Astrocyte of the spinal cord (primary cell): ENCODE measurements around the gene GNAS.

ENCODE experiments used
- DNase-seq: peaks from one replicate; pipeline ENCODE4 v3.0.0; 2011; ENCODE audit warnings: low read depth, low spot score
- H3K4me3 ChIP-seq: 2 replicates; pipeline ENCODE4 v1.5.1; 2011; ENCODE audit warnings: low read depth, mild to moderate bottlenecking, low read length, moderate library complexity
- CTCF ChIP-seq: IDR thresholded peaks from 2 replicates; pipeline ENCODE4 v1.5.1; 2012; ENCODE audit warnings: low read depth, mild to moderate bottlenecking, low read length, inconsistent platforms
- in situ Hi-C: cut with HindIII; loops from 2 replicates; pipeline ENCODE4 v1.10.0; 2017; ENCODE audit warnings: low sequenced_read_pairs

The GNAS gene

DNA sequence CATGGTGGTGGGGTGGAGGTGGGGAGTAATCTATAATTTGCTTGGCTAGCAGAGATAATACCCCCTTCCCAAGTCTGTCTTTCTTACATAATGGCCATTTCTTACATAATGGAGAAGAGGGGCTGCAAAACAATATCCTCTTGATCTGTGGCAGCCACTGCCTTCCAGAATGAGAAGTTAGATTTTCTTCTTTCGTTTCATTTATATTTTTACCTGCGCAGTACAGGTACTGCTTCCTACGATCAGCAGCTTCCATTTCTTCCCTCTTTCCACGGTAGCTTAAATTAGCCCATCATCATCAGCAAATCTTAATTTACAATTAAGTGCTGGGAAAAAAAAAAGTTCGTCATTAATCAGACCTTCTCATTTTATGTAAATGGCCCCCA is 30.2 kb downstream of the GNAS start:
- H3K4me3 ChIP-seq = no peak overlapping the region
- no peak for DNase-seq
- in situ Hi-C loops = no loop called here
- TF ChIP-seq CTCF = no peak

GRCh38 chr20:58883241-58883691 is 30.8 kb downstream of the GNAS start:
- peak; percentile 52 for DNase-seq
- TF ChIP-seq CTCF = no peak
- no peak overlapping the region for H3K4me3 ChIP-seq
- in situ Hi-C loops = no loop called here

GRCh38 chr20:58884966-58885365 is 32.5 kb downstream of the GNAS start:
- TF ChIP-seq CTCF = no peak
- DNase-seq = no peak
- no peak overlapping the region for H3K4me3 ChIP-seq
- in situ Hi-C loops = no loop called here

DNA sequence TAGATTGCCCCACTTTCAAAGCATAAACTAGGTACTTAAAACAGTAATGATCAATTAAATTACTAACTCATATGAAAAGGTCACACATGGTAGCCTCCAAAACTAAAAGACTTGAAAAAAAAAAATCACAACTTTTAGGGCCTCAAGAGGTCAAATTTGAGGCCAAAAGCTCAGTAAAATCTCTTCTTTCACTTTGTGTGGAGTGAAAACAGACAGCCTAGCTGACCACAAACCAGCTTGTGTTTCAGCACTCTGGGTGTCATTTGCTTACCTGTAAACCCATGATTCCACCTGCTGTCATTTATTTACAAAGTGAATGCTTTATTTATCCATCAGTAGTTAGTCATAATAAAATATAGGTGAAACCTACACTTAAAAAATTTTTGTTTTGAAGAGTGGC is 34.0 kb downstream of the GNAS start:
- H3K4me3 ChIP-seq = no peak overlapping the region
- no peak for DNase-seq
- in situ Hi-C loops = no loop called here
- no peak for TF ChIP-seq CTCF

DNA sequence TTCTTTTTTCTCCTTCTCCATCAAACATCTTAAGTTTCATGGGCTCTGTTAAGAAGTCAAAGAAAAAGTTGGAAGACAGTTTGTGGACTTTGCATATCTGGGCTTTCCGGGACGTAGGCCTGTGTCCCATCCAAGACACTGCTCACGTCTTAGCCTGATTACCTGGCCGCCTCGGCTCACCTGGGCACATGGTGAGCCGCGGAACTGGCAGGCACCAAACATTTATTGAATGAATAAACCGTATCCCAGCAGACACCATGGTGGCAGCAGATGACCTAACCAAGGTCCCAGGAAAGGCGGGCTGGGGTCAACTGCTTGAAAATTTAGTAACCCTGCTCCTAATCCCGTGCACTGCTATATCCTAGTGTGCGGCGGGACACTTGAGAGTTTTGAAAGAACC is 35.6 kb downstream of the GNAS start:
- no peak for TF ChIP-seq CTCF
- DNase-seq = no peak
- in situ Hi-C loops = no loop called here
- peak overlapping the region; percentile 66 for H3K4me3 ChIP-seq

DNA sequence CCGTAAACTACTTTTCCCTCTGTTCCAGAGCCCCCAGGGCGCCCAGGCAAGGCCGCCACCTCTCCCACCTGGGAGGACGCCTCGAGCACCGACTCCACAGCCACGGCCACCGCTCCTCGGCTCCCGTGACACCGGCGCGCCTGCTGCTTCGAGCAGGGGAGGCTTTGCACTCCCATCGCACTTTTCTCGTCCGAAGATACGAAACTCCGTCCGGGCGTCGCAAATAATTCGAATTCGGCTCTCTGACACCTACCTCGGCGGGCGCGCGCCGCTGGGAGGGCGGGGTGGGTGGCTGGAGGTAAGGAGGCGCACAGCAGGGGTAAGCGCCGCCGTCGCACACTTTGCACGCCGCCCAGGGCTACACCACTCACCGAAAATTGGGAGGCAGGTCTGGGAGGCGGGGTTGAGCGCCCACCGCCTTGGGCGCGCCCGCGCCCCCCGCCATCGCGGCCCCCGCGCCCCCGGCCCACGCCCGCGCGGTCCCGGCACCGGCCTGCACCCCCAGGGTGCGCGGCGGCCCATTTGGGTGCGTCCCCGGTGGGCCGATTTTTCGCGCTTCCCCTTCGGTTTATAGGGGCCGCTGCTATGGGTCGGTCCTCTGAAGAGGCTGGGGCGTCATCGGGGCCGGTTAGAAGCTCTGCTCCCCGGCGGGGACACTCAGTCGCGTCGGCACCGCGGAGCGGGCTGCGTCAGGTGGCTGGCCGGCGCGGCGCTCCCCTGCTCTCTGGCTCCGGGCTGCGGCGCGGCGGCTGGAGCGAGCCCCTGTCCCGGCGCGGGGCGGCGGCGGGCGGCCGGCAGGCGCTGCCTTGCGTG is 36.2 kb downstream of the GNAS start:
- in situ Hi-C loops = no loop called here
- H3K4me3 ChIP-seq = peak overlapping the region; percentile 66
- no peak for TF ChIP-seq CTCF
- DNase-seq = peak; percentile 73

GRCh38 chr20:58889334-58889760 is 36.8 kb downstream of the GNAS start:
- no peak for TF ChIP-seq CTCF
- in situ Hi-C loops = no loop called here
- DNase-seq = no peak
- H3K4me3 ChIP-seq = peak overlapping the region; percentile 44
